Mammary epithelial cell (primary cell): Measurements from ENCODE around the gene P2RY14.

Experiments
- CTCF ChIP-seq, 2 donors: IDR thresholded peaks in 1 of 2; conservative IDR thresholded peaks in 1 of 2; 2 replicates each; pipeline ENCODE4 v1.5.1; 2011 to 2012; ENCODE audit warnings: inconsistent platforms in 2 of 2, low read length in 2 of 2, mild to moderate bottlenecking in 2 of 2, control low read depth in 1 of 2, low read depth in 1 of 2; ENCODE audit not compliant: insufficient read depth in 1 of 2; ENCODE audit errors: extremely low read depth in 1 of 2
- EZH2 ChIP-seq: IDR thresholded peaks from 2 replicates; pipeline ENCODE4 v1.6.1; 2012; ENCODE audit warnings: low read length, inconsistent platforms, borderline replicate concordance

- TF ChIP-seq CTCF (conservative IDR thresholded peaks at IDR 0.05 in 1 of 2, IDR thresholded peaks at IDR 0.05 in 1 of 2; ENCODE audit: extremely low read depth in 1 of 2, insufficient read depth in 1 of 2, low read depth in 1 of 2, low read length in 2 of 2) (no peak), EZH2 (no peak)
Measured at GRCh38 chr3:151213151-151213550, 65.2 kb downstream of the P2RY14 start.
